GM12872 (cell line): Measurements from ENCODE around the gene METTL24.

Experiments
- CTCF ChIP-seq: IDR thresholded peaks from 3 replicates; pipeline ENCODE4 v1.5.1; 2011; ENCODE audit warnings: low read depth, mild to moderate bottlenecking, low read length, moderate library complexity; ENCODE audit not compliant: insufficient read depth

METTL24 gene

DNA sequence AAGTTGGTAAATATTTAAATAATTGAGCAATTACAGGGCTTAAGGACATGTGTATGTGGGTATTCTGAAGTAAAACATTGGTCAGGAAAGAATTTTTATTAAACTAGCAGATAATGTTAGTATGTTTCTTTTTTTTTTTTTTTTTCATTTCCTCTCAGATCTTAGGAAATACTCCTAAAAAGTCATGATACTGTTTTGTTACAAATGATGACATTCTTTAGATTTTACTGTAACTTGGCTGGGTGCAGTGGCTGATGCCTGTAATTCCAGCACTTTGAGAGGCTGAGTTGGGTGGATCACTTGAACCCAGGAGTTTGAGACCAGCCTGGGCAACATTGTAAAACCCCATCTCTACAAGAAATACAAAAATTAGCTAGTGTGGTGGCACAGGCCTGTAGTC, 136.4 kb downstream of the METTL24 start:
- no peak for TF ChIP-seq CTCF

GRCh38 chr6:110217266-110217665, 140.9 kb downstream of the METTL24 start:
- TF ChIP-seq CTCF = no peak

GRCh38 chr6:110216140-110216539, 142.0 kb downstream of the METTL24 start:
- no peak for TF ChIP-seq CTCF

DNA sequence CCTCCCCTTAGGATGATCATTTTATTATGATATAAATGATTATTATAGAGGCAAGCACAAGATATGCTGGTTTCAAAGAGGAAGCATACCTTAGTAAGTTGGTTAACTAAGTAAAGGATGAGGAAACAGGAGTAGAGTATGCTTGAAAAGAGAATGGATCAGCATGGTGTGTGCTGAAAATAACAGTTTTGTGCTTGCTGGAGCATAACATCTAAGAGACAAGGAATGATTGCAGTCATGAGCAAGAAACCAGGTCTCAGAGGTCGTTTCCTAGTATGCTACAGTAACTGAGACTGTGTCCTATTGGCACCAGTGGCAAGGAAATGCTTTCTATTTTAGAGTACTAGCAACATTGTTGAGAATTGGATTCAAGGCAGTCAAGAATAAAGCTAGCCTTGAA, 143.8 kb downstream of the METTL24 start:
- TF ChIP-seq CTCF = no peak

DNA sequence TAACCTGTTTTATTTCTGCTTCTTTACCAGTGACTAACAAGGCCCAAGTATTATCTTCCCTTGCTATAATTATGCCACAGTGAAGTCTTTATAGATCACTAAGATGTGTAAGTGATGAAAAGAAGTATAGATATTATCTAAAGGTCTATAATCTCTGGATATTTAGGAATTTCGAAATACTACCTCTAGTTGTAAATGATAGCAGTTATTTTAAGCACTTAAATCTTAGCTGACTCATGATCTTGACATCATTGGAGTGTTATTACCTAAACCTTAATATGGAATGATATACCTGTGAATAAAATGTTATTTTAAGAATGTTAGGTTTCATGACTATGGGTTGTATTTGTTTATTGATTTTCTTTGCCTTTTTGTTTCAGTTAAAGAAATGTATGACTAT, 146.4 kb downstream of the METTL24 start:
- no peak for TF ChIP-seq CTCF

DNA sequence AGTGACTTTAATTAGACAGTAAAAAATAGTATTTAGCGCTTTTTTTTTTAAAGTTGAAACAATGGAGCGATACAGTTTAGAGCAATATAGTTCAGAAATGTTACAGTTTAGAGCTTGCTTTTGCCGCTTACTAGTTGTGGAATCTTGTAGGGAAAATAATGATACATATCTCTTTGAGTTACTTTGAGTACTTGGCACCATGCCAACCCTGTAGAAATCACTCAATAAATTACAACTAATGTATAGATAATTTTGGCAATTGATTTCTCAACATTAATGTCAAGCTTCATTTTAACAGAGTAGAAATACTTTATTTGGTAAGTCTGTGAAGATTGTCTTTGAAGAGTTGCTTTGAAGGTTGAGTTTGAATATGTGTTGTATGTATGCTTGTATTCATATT, 150.5 kb downstream of the METTL24 start:
- TF ChIP-seq CTCF = no peak

DNA sequence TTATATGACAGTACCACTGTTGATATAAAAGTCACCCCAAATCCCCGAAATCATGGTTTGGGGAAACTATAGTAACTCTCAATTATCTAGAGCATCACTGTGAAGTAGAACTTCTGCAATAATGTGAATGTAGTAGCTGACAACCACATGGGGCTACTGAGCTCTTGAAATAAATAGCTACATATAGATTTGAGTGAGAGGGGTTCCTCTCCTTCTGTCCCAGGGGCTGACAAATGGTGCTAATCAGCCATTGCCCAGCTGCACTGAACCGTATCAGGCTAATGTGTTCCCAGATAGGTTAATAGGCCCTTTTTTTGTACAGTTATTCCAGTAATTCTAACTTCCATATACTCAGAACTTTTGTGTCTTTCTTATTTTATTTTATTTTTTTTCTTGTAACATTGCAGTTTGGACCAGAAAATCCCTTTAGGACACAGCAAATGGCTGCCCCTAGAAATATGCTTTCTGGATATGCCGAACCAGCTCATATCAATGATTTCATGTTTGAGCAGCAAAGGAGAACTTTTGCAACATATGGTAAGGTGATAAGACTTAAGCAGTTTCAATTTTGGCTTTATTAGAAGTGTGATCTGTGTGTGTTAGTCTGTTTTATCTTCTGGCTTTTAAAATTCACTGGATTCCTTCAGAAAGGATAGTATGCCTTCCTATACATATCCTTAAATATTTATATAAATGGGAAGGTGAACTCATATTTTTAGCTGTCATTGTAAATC, 156.8 kb downstream of the METTL24 start:
- no peak for TF ChIP-seq CTCF
